H54 (cell line): ENCODE results near the gene STX3.

Experiments
- DNase-seq: peaks from one replicate; pipeline ENCODE4 v3.0.0; 2011; ENCODE audit warnings: low spot score, mixed read lengths; ENCODE audit not compliant: insufficient read length
- FAIRE-seq: peaks from 3 replicates; lab custom pipeline; 2011; peaks lifted over from hg19 to GRCh38; lab: Jason Lieb, UNC
- POLR2A ChIP-seq: IDR thresholded peaks from 2 replicates; pipeline ENCODE4 v1.6.1; 2011; ENCODE audit warnings: low read depth, mild to moderate bottlenecking, low read length

The STX3 gene

DNA sequence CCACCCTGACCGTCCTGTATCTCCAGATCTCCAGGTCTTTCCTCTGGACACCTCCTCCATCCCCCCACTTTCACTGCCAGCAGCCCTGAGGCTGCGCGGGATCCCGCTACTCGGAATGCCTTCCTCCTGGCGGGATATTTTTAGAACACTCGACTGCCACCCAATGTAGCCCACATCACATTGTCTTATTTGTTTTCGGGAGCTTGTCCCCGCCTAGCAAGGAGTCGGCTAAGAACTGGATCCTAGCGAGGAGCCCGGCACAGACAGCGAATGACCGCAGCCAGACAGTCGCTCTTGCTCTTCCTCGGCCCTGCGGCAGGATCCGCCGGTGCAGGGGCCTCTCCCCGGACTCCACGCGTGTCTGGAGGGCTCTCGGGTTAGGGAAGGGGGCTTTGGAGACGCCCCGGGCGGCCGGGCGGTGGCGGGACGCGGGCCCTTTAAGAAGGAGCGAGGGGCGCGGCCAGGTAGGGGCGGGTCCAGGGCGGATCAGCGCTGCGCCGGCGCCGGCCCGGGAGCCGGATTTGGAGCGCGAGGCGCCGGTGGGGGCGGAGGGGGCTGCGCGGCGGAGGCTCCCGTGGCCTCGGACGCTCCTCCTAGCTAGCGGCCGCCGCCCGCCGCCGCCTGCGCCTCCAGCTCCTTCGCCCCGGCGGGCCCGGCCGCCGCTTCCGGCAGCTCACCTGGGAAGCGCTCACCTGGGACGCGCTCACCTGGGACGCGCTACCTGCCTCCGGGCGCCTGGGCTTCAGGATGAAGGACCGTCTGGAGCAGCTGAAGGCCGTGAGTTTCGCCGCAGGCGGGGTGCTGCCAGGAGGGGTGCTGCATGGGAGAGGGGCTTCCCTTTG, at the start of gene STX3:
STX3 (plus strand) TSS at position 518 of the 842 bp plus-strand sequence; CDS start at position 748, 230 bp downstream.
- FAIRE-seq: no peak
- peak; percentile 61 for TF ChIP-seq POLR2A

DNA sequence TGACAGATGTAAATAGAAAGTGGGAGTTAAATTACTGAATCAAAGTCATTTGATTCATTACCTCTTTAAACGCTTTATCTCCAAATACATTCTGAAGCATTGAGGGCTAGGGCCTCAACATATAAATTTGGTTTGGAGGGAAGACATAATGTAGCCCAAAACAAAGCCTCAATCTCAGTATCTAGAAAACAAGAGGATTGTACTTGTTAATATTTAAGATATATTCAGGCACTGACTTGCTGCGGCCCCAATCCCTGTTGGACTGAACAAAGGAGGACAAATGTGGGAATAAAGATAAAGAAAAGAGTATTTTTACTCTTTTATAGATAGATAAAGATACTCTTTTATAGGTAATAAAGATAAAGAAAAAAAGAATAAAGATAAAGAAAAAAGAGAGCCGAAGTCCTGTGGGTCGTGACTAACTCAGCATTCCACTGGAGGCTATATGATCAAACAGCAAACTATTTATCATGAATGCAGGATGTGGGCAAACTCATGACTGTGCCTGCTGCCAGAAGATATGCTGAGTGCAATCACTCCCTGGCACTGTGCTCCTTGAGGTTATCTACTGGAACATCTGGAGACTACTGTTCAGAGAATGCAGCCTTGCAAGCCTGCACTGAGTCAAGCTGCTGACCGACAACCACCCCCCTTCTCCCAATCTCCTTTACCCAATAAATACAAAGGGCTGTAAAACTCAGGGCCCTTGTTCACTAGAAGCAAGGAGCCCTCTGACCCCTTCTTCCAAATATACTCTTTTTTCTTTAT, 48.5 kb upstream of the STX3 start:
- FAIRE-seq (peak; percentile 95), DNase-seq (peak; percentile 26)
- no peak for TF ChIP-seq POLR2A

More for the DNA sequence above, at the start of gene STX3:
- peak; percentile 82 for DNase-seq

DNA sequence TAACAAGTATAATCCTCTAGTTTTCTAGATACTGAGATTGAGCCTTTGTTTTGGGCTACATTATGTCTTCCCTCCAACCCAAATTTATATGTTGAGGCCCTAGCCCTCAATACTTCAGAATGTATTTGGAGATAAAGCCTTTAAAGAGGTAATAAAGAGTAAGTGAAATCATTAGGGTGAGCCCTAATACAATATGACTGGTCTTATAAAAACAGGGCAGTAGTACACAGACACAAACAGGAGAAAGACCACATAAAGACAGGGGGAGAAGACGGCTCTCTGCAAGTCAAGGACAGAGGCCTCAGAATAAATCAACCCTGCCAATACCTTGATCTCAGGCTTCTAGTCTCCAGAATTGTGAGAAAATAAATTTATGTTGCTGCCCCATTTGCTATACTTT, 47.8 kb upstream of the STX3 start:
- FAIRE-seq: no peak
- no peak for DNase-seq
- no peak for TF ChIP-seq POLR2A

DNA sequence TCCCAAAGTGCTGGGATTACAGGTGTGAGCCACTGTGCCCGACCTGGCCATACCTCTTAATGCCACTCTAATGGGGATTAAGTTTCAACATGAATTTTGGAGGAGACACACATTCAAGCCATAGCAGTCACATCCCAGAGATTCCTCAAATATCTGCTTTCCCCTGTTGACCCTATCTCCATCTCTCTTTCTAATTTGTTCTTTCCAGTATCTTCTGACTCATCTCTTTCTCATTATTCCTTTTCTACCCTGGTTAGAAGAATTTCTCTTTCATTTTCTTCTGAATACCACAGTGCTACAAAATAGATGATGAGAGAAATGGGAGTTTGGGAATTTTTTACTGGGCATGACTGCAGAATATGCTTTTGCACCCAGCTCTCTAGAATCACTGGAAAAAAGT, 46.6 kb upstream of the STX3 start:
- DNase-seq: no peak
- no peak for TF ChIP-seq POLR2A
- no peak for FAIRE-seq

DNA sequence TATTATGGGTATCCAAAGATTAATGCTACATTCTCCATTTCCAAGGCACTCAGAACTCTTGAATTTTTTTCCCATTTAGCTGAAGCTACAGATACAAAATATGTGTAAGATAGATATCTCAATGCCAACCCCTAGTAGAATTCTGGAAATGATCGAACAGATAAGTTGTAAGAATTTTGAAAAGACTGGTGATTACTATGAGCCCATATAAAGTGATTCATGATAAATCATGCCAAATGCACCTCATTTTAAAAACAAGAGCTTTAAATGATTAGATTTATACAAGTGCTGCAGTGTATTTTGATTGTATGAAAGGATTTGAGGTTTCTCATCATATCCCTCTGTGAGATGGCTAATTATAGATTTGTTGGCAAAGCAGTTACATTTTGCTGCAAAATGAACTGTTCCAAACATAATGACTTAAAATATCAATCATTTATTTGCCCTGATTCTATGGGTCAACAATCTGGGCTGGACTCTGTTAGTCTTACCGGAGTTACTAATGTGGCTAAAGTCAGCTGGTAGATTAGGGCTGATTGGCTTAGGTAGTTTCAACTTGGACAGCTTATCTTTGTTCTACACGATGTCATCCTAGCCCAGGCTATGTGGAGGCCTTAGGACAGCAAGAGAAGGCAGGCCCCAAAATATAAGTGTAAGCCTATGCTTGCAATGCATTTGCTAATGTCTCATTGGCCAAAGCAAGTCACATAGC, 44.9 kb upstream of the STX3 start:
- FAIRE-seq: no peak
- no peak for TF ChIP-seq POLR2A

DNA sequence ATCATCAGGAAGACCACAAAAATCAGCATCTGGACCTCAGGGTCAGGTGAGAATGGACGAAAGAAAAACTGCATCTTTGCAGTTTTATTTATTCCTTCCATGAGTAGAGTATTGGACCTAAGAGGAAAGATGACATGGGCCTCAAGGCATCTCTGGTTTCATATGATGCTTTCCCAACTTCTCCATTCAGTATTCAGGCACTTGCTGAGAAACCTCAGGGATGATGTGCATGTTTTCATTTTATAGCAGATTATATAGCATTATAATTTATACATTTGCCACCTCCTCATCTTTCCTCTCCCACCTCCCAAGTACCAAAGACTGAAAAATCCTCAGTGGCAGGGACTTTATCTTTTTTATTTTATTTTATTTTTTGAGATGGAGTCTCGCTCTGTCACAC, 41.4 kb upstream of the STX3 start, which contains the start of gene OR10V1:
OR10V1 (minus strand) TSS at position 101 of the 400 bp plus-strand sequence; CDS start at position 101, 0 bp downstream.
- FAIRE-seq: no peak
- no peak for TF ChIP-seq POLR2A
- DNase-seq: no peak

More for the DNA sequence above, 44.9 kb upstream of the STX3 start:
- DNase-seq: no peak

DNA sequence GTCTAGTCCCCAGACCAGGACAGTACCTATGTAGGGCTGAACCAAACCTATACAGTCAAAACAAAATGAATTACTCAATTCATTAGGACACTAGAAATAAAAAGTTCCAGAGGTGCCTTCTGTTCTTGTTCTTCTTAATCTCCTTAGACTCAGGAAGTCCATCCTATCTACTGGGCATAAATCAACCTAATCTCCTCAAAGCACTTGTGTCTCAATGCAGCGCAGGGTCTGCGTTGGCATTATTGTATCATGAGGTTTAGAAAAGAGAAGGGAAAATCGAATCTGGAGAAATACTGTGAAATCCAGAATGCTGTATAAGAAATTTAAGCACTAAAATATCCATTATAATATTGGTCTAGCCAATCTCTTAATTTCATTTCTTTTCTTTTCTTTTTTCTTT, 39.1 kb upstream of the STX3 start:
- TF ChIP-seq POLR2A: no peak
- DNase-seq: no peak
- FAIRE-seq: no peak

DNA sequence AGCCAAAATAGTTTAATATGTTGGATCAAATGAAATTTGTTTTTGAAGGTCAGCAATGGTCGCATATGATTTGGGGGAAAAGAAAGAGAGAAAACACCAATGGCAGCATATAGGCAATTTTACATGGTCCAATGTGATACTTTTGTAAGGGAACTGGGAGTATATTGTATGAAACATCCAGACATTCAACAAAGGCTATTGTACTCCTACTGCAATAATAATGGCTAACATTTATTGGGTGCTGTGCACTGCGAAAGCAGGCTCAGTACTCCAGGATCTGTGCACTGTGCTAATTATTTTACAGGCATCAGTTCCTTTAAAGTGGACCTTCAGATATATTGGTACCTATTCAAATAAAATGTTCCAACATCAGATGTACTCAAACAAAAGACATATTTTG, 35.6 kb upstream of the STX3 start:
- TF ChIP-seq POLR2A: no peak
- no peak for DNase-seq
- no peak for FAIRE-seq

DNA sequence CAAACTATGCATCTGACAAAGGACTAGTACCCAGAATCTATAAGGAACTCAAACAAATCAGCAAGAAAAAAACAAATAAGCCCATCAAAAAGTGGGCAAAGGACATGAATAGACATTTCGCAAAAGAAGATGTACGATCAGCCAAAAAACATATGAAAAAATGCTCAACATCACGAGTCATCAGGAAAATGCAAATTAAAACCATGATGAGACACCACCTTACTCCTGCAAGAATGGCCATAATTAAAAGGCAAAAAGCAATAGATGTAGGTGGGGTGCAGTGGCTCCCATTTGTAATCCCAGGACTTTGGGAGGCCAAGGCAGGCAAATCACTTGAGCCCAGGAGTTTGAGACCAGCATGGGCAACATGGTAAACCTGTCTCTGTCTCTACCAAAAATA, 31.1 kb upstream of the STX3 start:
- FAIRE-seq: no peak

DNA sequence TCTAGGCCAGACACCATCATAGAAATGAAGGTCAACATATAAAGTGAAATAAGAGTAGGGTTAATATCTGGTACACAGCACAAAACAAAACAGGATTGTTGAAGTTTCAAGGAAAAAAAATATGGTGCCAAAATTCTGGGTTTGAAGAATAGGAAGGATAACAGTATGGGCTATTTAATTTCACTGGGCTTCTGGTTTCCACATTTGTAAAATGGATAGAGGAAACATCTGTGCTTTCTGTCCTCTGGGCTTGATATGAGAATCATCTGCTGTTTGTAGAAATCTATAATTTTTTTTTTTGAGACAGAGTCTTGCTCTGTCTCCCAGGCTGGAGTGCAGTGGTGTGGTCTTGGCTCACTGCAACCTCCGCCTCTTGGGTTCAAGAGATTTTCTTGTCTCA, 27.8 kb upstream of the STX3 start:
- FAIRE-seq (no peak), DNase-seq (no peak)
- no peak for TF ChIP-seq POLR2A

More for the DNA sequence above, 31.1 kb upstream of the STX3 start:
- no peak for TF ChIP-seq POLR2A
- DNase-seq: no peak

DNA sequence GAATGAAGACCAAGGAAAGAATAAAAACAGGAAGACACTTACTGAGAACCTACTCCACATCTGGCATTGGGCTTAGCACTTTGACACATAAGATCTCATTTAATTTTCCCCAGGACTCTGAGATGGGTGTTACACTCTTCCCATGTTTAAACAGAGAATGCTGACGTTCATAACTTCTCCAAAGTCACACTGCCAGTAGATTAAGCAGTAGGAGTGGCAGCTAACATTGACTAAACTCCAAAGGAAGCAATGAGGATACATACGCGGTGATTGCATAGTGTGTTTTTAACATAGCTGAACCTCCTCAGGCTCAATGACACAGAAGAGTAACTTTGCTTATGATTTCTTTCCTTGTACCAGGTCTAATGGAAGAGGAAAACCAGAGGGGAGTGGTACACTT, 27.0 kb upstream of the STX3 start:
- no peak for TF ChIP-seq POLR2A
- no peak for FAIRE-seq
- DNase-seq: no peak

DNA sequence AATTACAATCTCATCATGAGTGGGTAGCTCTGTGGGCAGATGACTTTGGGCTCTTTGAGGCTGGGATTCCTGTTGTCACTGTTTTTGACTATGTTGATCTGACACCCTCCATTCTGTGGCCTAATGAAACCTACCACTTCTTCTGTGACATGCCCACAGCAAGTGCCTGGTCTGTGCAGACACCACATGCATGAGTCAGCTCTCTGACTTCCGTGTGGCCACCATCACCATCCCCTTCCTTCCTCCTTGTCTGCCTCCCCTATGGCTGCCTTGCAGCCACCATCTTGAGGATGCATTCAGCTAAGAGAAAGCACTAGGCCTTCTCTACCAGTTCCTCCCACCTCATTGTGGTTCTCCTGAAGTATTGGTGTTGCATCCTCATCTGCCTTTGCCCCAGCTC, 26.3 kb upstream of the STX3 start:
- no peak for FAIRE-seq
- TF ChIP-seq POLR2A: no peak
- no peak for DNase-seq

DNA sequence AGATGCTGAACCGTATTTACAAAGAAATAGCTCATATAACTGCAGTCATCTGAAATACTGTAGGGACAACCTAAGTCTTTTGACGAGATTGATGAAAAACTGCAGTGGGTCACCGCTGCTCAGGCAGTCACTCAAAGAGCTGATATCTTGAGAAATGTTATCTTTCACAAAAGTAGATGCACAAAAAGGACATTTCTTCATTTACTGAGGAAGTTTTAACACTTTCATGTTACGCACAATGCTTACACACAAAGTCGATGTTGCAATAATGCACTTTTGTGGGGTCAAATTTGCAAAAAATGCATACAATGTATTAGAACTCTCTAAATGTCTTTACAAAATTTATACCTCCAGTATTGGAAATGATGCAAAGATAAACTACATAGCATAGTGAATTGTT, 25.3 kb upstream of the STX3 start:
- no peak for DNase-seq

DNA sequence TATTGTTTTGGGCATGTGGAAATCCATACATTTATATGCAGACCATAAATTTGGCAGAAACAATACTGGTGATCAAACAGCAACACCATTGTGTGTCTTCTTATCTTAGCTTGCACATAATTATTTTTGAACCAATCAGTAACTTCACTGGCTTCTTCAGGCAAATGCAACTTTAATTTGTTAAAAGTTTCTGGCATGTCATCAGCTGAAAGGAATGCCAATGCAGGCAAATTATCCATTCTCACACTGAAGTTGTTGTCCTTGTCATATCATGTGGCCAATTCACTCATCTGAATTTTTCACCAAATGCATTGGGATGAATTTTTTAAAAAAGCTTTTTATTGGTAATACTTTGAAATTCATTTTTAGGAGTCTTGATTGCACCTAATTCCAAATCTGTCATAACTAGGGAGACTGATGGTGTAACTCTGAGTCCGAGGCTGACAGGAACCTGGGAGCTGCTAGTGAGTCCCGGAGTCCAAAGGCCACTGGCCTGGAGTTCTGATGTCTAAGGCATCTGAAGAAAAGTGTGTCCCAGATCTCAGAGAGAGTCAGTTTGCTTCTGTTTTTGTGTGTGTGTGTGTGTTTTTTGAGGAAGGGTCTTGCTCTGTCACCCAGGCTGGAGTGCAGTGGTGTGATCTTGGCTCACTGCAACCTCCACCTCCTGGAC, 24.1 kb upstream of the STX3 start:
- FAIRE-seq: no peak
- no peak for DNase-seq
- no peak for TF ChIP-seq POLR2A

More for the DNA sequence above, 25.3 kb upstream of the STX3 start:
- no peak for TF ChIP-seq POLR2A
- FAIRE-seq: no peak
